Femur (tissue), 1 donor: ENCODE measurements around the gene GAS5.

ENCODE experiments used
- DNase-seq: peaks from one replicate; pipeline ENCODE4 v3.0.0-alpha.2; 2017

GAS5 gene

DNA sequence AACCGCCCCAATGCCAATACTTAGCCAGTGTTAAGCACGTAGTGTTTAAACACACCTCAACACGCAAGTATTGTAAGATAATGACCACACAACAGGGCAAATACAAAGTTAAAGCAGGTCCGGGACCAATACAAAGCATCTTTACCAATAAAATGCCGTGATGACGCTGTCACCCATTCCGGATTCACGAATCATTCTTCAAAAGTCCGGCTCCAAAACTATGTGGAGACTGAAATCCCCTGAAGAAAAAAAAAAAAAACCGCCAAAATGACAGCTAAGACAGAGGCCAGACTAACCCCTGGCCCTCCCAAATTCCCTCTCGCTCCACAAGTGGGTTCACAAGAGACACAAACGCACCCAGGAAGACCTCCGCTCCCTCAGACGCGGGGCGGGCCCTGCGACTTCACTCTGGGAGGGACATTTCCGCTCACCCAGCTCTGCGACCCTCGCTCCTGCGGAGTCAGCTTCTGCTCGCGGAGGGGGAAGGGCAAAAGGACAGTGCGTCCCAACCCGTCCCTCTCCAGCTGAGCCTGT is 43.9 kb downstream of the GAS5 start:
- DNase-seq = peak; percentile 17

GRCh38 chr1:173821680-173822079 is 46.1 kb downstream of the GAS5 start:
- DNase-seq = no peak

DNA sequence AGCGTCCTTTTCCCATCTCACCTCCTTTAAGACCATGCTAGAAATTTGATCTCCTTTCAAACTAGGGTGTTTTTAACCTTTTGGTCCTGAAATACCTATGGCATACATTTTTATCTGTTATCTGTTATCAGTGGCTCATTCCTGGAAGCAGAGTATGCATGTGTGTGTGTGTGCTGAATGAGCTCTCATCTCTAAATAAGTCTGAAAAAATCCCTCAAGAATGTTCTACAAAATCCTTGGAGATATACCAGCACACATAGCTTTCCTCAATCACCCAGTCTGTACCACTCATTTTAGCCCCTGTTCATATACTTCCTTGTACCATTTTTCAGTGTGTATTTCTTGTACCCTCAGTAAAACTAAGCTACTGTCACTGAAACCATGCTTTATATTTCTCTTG is 49.3 kb downstream of the GAS5 start:
- DNase-seq = no peak
